Measurements from ENCODE around the gene ZNF324B.
A peak's percentile ranks its signal among the peaks of the same experiment; 100 is the strongest.
"Not testable (repeated sequence)": the region's sequence is repeated elsewhere in the genome, so short reads cannot be mapped to it uniquely, and the experiment has no call there.

The ZNF324B gene

DNA sequence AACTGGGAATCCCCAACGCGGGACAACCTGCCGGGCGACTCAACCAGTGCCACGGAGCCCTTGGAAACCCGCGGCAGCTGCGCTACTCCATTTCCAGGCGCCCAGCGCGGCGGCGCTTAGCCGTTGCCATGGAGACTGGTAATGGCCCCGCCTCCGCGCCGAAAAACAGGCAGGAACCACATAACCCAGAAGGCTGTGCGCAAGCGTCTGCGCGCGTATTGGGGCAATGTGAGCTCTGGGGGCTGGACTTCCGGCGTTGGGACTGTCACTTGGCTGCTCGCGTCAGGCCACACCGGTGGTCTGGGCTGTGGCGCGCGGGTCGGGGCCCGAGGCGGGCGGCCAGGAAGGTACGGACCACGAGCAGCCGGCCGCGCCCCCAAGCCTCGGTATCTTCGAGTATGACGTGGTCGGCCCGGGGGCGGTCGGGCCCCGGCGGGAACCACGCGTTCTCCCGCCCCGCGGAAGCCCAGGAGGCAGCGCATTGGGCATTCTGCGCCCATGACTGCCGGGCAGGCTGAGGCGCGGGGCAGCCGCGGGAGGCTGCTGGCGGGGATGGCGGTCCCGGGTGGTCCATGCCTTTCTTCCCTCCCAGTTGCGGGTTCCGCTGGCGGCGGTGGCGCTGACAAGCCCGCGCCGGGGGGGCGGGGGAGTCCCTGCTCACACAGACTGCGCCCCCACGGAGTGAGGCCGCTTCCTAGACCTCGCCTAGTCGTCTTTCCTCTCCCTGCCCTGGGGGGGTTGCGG lies at the start of gene ZNF324B:
Gene ZNF324B (plus strand): TSS at position 265 of the 744 bp plus-strand sequence. CDS start 2,080 bp downstream, outside the sequence.
- Histone ChIP-seq H3K27me3 (ENCODE audit: insufficient read depth, poor library complexity, severe bottlenecking) (no peaks in the 10 kb centered on the region), H3K9me3 (ENCODE audit: severe bottlenecking) (no peaks in the 10 kb centered on the region), H3K4me1 (ENCODE audit: insufficient read depth, poor library complexity, severe bottlenecking) (no peaks in the 10 kb centered on the region)

DNA sequence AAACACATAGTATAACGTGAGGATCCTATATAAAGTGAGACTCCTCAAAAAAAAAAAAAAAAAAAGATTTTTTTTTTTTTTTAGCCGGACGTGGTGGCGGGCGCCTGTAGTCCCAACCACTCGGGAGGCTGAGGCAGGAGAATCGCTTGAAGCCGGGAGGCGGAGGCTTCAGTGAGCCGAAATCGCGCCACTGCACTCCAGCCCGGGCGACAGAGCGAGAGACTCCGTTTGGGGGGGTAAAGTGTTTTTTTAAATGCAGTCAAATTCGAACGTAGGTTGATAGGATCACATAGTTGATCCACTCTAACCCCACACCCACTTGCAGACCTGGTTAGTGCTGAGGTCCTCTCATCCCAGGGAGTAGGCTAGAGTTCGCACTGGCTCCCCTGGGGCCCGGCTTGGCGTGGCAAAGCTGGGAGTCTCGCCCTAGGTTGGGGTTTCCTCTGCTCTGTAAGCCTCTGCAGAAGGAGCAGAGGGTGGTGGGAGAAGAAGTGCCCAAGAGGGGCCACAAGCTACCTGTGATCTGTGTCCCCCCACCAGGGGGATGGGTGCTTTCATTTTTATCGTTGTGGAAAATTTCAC lies 49.5 kb upstream of the ZNF324B start:
- Histone ChIP-seq H3K36me3 (ENCODE audit: low read depth) (no peaks in the 10 kb centered on the region), H3K4me1 (ENCODE audit: insufficient read depth, poor library complexity, severe bottlenecking) (peaks cover 4% of the 10 kb centered on the region), H3K4me3 (ENCODE audit: severe bottlenecking) (peak overlapping the region; percentile 60), H3K27ac (ENCODE audit: poor library complexity, severe bottlenecking) (peak overlapping the region; percentile 25), H3K27me3 (ENCODE audit: insufficient read depth, poor library complexity, severe bottlenecking) (no peaks in the 10 kb centered on the region), H3K9me3 (ENCODE audit: severe bottlenecking) (no peaks in the 10 kb centered on the region)
- TF ChIP-seq, protein P1, sequence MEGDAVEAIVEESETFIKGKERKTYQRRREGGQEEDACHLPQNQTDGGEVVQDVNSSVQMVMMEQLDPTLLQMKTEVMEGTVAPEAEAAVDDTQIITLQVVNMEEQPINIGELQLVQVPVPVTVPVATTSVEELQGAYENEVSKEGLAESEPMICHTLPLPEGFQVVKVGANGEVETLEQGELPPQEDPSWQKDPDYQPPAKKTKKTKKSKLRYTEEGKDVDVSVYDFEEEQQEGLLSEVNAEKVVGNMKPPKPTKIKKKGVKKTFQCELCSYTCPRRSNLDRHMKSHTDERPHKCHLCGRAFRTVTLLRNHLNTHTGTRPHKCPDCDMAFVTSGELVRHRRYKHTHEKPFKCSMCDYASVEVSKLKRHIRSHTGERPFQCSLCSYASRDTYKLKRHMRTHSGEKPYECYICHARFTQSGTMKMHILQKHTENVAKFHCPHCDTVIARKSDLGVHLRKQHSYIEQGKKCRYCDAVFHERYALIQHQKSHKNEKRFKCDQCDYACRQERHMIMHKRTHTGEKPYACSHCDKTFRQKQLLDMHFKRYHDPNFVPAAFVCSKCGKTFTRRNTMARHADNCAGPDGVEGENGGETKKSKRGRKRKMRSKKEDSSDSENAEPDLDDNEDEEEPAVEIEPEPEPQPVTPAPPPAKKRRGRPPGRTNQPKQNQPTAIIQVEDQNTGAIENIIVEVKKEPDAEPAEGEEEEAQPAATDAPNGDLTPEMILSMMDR (IDR thresholded peaks at IDR 0.05; ENCODE audit: poor library complexity, severe bottlenecking) = no peak
- ATAC-seq (ENCODE audit: low read depth) = no peak
- DNase-seq (ENCODE audit: low spot score) = no peak

More for the DNA sequence above, at the start of gene ZNF324B:
- peaks cover 4% of the 10 kb centered on the region; the same call in 1 of the 2 replicates for H3K36me3 ChIP-seq (ENCODE audit: low read depth)
- TF ChIP-seq, protein P1 (IDR thresholded peaks at IDR 0.05; ENCODE audit: poor library complexity, severe bottlenecking) = no peak
- ATAC-seq (ENCODE audit: low read depth) (peak; percentile 95), DNase-seq (ENCODE audit: low spot score) (peak; percentile 94)
- H3K27ac ChIP-seq (ENCODE audit: poor library complexity, severe bottlenecking) = no peak within 1 kb of the TSS
- H3K4me3 ChIP-seq (ENCODE audit: severe bottlenecking) = peak within 1 kb of the TSS; percentile 70

- DNase-seq (ENCODE audit: low spot score) = peak; percentile 20
- H3K9me3 ChIP-seq (ENCODE audit: severe bottlenecking); H3K36me3 ChIP-seq (ENCODE audit: low read depth); H3K4me1 ChIP-seq (ENCODE audit: insufficient read depth, poor library complexity, severe bottlenecking); ATAC-seq (ENCODE audit: low read depth); H3K4me3 ChIP-seq (ENCODE audit: severe bottlenecking); H3K27ac ChIP-seq (ENCODE audit: poor library complexity, severe bottlenecking); H3K27me3 ChIP-seq (ENCODE audit: insufficient read depth, poor library complexity, severe bottlenecking): not testable (repeated sequence)
These were observed 47.4 kb upstream of the ZNF324B start for GRCh38 chr19:58403920-58404478.

- H3K27ac ChIP-seq (ENCODE audit: poor library complexity, severe bottlenecking) = peak overlapping the region; percentile 57
- TF ChIP-seq, protein P1 (IDR thresholded peaks at IDR 0.05; ENCODE audit: poor library complexity, severe bottlenecking) = peak; percentile 27
- ATAC-seq (ENCODE audit: low read depth) = no peak
- no peak for DNase-seq (ENCODE audit: low spot score)
- H3K36me3 ChIP-seq (ENCODE audit: low read depth) = no peaks in the 10 kb centered on the region; the same call in 1 of the 2 replicates
- H3K4me1 ChIP-seq (ENCODE audit: insufficient read depth, poor library complexity, severe bottlenecking) = peaks cover 4% of the 10 kb centered on the region
- peak overlapping the region; percentile 86 for H3K4me3 ChIP-seq (ENCODE audit: severe bottlenecking)
- no peaks in the 10 kb centered on the region for H3K27me3 ChIP-seq (ENCODE audit: insufficient read depth, poor library complexity, severe bottlenecking)
- H3K9me3 ChIP-seq (ENCODE audit: severe bottlenecking) = no peaks in the 10 kb centered on the region
These were observed 44.4 kb upstream of the ZNF324B start for GRCh38 chr19:58406818-58407657.

DNA sequence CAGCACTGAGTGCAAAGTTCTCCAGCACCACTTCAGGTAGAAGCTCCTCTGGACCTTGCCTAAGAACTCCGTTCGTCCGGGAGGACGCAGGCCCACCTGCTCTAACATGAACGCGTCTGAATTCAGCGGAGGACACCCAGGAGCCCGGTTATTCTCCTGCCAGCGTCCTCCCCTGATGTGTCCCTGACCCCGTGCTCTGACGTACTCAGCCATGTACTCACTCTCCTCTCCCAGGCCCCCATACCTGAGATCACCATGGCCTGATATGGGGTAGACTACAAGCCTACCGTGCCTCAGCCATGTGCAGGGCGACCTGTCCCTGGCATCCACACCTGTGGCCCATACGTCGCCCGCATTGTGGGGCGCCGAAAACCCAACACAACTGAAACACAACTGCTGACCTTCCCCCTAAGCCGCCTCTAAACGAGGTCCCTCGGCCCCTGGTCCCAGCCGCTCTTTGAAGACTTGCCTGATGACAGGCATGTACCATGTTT lies 43.7 kb upstream of the ZNF324B start:
- no peak for DNase-seq (ENCODE audit: low spot score)
- ATAC-seq (ENCODE audit: low read depth) = peak; percentile 37

More for the DNA sequence above, 43.7 kb upstream of the ZNF324B start:
- TF ChIP-seq, protein P1 (IDR thresholded peaks at IDR 0.05; ENCODE audit: poor library complexity, severe bottlenecking) = no peak
- Histone ChIP-seq H3K4me1 (ENCODE audit: insufficient read depth, poor library complexity, severe bottlenecking) (no peaks in the 10 kb centered on the region), H3K27ac (ENCODE audit: poor library complexity, severe bottlenecking) (peak overlapping the region; percentile 57), H3K27me3 (ENCODE audit: insufficient read depth, poor library complexity, severe bottlenecking) (no peaks in the 10 kb centered on the region), H3K36me3 (ENCODE audit: low read depth) (peaks cover 3% of the 10 kb centered on the region), H3K4me3 (ENCODE audit: severe bottlenecking) (peak overlapping the region; percentile 86), H3K9me3 (ENCODE audit: severe bottlenecking) (no peaks in the 10 kb centered on the region)

Measured in RWPE2 (cell line).